Glomerular visceral epithelial cell (primary cell): Measurements from ENCODE around the gene PTPN4.
A peak's percentile ranks its signal among the peaks of the same experiment; 100 is the strongest.
"Not testable (repeated sequence)": the region's sequence is repeated elsewhere in the genome, so short reads cannot be mapped to it uniquely, and the experiment has no call there.

ENCODE experiments used
- DNase-seq: peaks from one replicate; pipeline ENCODE4 v3.0.0-alpha.2; 2016; ENCODE audit errors: extremely low spot score

PTPN4 gene

DNA sequence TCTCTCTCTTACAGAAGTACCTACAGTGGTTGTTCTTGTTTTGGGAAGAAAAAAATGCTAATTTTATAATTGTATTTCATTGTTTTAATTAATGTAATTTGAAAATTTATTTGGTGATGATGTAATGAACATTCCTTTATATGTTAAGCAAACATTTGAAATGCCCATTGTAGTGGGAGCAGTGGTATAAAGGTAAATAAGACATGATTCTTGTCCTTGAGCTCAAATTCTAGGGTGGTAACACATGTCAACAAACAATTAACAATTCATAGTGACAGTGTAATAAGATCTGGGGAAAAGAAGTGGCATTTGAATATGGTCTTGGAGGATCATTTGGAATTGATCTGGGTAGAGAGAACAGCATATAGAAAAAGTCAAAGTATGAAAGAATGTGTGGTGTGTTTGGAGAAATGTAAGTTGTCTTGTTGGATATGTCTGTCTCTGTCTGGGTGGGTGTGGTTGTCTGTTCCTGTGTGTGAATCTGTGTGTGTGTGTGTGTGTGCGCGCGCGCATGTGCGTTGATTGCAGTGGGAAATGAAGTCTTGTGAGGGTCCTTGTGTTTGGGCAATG is 5.8 kb downstream of the PTPN4 start:
- DNase-seq: no peak

DNA sequence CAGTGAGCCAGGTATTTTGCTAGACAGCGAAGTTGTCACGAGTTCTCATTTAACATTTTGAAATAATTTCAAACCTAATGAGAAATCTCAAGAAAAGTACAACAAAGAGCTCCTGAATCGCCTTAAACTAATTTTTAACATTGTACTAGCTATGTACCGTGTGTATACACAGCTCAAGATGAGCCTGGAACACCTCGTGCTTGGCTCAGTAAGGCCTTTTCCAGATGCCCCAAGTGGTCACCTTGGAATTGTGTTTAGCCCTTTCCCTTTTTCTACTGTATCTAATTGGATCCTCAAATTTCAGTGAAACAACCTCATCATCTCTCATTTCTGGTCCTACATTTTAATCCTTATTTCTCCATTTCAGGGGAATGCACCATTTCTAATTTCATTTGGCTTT is 7.2 kb downstream of the PTPN4 start:
- DNase-seq: no peak

DNA sequence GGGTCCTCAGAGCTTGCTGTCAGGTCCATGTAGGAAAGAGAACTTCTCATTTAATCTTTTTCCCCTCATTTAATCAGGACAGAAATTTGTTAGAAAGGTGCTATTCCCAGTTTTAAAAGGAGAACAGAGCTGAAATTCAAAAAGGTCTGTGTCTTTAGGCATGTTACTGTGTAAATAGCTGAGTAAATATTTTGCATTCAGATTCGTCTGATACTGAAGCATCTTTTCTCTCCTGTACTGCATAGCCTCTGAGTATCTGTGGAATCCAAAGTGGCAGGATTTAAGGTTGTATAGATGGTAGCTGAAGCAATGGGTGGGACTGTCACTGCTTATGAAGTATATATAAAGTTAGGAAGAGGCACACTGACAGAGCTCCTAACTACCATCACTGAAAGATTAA is 9.0 kb downstream of the PTPN4 start:
- no peak for DNase-seq

DNA sequence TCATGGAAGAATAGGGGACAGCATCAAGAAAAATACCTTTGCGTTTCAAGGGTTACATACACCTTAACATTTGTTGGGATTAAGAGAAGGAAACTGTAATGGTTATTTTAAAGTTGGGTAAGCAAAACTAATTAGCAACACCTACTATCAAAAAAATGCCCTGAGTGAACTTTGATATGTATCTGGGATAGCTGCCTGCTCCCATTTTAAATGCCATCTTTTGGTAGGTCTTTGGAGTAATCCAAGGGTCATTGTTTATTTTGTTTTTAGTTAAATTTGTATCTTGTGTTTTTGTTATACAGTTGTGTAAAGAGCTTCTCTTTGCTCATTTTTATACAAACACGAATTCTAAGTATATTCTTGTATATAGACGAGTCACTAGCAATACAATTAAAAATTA is 9.9 kb downstream of the PTPN4 start:
- DNase-seq: no peak

DNA sequence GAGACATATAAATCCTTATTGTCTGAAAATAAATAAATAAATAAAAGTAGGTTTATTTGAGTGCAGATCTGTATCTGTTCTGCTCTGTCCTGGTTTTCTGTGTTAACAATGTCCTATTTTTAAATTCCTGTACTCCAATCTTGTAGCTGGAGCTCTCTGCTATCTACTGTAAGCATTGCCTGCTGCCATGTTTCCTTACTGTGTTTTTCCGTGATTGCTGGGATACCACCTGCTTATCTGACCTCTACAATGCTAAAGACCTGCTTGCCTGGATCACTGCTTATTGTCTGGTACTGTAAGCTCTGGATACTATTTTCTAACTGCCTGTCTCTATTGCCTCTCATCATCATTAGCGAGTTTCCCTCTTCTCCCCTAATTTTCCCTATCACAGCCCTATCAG is 11.6 kb downstream of the PTPN4 start:
- DNase-seq: no peak

DNA sequence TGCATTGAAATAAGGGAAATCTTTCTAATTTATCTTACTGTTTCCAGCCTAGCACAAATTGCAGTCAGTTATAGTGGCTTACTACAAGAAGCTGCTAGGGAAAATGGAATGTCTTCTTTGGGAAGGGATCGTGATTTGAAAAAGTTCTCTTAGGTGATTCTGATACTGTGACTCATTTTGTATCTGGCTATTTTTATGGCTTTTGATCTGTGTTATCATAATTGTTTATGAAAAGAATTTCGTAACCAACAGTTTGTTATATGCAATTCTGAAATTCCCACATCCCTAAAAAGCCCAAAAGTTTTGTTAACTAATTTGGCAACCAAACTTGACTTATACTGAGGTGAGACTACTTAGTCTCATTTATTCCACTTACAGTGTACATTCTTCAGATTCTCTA is 12.4 kb downstream of the PTPN4 start:
- no peak for DNase-seq

DNA sequence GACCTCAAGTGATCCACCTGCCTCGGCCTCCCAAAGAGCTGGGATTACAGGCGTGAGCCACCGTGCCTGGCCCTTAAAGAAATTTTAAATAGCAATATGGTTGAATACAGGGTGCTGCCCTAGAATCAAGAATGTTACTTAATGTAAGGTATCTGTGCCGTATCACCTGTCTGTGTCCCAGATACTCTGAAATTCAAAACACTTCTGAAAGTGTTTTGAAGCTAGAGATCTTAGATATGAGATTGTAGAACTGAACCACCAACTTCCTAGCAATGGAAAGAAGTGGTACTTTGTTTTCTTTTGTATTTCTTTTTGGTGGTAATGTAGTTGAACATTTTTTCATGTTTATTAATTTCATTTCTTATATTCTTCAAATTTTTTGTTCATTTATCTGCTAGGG is 13.0 kb downstream of the PTPN4 start:
- DNase-seq: no peak

DNA sequence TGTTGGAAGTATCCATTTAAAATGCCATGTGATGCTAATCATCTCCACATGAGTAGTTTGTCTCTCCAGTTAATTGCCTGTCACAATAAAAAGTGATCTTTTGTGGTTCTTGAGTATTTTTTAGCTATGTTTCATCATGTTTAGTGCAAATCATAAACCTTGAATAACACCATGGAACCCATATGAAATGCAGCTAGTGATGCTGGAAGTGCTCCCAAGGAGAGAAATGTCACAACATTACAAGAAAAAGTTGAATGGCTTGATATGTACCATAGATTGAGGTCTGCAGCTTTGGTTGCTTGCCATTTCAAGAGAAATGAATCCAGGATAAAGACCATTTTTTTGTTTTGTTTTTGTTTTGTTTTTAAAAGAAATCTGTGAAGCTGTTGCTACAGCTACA is 14.3 kb downstream of the PTPN4 start:
- DNase-seq: no peak

DNA sequence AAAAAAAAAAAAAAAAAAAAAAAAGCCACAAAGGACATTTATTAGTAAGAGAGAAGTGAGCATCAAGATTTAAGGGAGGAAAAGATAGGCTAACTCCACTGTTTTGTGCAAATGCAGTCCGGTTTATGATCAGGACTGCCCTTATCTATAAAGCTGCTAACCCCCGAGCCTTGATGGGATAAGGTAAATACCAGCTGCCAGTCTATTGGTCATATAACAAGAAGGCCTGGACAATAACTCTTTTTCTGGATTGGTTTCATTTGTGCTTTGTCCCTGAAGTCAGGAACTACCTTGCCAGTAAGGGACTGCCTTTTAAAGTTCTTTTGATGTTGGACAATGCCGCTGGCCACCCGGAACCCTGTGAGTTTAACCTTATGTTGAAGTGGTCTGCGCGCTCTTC is 15.4 kb downstream of the PTPN4 start:
- no peak for DNase-seq

DNA sequence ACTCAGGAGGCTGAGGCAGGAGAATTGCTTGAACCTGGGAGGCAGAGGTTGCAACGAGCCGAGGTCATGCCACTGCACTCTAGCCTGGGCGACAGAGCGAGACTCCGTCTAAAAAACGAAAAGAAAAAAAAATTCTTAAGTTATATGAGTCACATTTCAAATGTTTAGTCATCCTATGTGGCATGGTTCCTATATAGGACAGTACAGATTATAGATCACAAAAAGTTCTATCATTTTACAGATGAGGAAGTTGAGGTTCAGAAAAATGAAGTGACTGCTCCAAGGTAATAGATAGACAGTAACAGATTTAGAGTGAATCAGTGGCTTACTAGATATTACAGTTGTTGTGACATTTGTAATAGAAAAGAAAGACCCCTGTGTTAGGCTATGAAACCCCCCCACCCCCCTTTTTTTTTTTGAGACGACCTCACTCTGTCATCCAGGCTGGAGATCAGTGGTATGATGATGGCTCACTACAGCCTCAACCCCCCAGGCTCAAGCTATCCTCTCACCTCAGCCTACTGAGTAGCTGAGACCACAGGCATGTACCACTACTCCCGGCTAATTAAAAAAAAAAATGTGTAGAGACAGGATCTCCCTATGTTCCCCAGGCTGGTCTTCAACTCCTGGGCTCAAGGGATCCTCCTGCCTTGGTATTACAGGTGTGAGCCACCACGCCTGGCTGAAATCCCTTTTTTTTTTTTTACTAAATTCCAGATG is 22.7 kb downstream of the PTPN4 start:
- DNase-seq: peak; percentile 47

DNA sequence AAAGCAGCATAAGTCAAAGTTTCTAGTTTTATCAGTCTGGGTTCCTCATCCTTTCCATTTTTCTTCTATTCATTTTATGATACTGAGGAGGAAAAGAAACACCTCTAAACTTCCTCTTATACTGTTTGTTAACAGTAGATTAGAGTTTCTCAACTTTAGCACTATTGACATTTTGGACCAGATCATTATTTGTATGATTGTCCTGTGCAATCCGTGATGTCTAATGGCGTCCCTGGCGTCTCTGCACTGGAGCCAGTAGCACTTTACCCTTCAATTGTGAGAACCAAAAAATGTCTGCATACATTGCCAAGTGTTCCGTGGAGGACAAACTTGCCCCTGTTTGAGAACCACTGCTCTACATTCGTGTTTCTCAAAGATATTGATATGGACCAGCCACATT is 25.2 kb downstream of the PTPN4 start:
- no peak for DNase-seq

DNA sequence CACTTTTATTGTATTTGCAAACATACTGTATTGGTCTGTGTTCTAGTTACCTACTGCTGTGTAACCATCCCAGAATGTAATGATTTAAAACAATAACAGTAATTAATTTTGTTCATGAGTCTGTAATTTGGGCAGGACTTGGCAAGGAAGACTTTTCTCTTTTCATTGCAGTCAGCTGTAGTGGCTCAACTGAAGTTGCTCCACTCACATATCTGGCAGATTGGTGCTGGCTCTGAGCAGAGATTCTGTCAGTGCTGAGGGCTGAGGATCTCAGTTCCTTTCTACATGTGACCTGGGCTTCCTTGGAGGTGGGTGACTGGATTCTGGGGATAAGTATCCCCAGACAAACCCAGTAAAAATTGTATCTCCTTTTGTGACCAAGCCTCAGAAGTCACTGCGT is 26.6 kb downstream of the PTPN4 start:
- DNase-seq: no peak

DNA sequence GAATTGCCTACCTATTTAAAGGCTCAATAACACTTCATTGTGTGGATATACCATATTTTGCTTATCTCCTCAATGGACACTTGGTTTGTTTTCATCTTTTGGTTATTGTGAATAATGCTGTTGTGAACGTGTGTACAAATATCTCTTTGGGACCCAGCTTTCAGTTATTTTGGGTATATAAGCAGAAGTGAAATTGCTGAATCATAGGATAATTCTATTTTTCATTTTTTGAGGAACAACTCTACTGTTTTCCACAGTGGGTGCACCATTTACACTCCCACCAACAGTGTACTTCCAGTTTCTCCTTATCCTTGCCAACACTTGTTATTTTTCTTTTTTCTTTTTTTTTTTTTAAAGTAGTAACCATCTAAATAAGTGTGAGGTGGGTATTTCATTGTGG is 29.0 kb downstream of the PTPN4 start:
- DNase-seq: no peak

DNA sequence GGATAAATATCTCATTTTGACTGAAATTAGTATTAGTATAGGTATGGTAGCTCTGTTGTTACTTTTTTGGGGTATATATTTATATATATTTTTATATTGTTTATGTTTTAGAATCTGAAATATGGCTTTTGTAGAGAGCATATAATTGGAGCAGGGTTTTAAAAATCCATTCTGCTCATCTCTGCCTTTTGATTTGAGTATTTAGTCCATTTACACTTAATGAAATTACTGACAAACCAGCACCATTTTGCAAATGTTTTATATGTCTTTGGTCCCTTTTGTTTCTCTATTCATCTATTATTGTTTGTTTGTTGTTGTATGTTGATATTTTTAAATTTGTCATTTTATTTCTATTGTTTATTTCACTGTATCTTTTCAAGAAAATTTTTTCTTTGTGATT is 30.7 kb downstream of the PTPN4 start:
- no peak for DNase-seq

DNA sequence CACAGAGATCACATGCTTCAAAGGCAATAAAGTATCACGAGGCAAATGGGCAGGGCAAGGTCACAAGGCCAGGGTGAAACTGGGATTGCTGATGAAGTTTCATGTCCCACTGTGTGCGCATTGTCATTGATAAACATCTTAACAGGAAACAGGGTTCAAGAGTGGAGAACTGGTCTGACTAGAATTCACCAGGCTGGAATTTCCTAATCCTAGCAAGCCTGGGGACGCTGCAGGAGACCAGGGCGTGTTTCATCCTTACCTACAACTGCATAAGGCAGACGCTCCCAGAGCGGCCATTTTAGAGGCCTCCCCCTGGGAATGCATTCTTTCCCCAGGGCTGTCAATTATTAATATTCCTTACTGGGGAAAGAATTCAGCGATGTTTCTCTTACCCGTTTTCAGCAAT is 33.2 kb downstream of the PTPN4 start:
- DNase-seq: no peak

DNA sequence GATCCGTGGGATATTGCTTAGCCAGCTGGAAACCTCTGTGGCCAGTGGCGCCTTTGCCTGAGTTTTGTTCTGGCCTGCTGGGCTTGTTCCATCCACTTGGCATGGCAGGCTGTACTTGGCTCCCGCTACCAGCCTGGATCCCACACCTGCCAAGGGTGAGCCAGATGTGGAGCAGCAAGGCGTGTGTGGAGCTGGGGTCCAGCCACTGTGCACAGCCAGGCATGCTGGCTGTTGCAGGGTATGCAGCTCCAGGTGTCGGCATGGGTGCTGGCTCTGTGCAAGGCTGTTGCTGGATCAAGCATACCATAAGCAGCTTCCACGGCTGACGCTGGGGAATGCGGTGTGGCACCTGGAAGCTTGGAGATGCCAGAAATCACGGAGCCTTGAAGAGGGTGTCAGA is 34.5 kb downstream of the PTPN4 start:
- no peak for DNase-seq

DNA sequence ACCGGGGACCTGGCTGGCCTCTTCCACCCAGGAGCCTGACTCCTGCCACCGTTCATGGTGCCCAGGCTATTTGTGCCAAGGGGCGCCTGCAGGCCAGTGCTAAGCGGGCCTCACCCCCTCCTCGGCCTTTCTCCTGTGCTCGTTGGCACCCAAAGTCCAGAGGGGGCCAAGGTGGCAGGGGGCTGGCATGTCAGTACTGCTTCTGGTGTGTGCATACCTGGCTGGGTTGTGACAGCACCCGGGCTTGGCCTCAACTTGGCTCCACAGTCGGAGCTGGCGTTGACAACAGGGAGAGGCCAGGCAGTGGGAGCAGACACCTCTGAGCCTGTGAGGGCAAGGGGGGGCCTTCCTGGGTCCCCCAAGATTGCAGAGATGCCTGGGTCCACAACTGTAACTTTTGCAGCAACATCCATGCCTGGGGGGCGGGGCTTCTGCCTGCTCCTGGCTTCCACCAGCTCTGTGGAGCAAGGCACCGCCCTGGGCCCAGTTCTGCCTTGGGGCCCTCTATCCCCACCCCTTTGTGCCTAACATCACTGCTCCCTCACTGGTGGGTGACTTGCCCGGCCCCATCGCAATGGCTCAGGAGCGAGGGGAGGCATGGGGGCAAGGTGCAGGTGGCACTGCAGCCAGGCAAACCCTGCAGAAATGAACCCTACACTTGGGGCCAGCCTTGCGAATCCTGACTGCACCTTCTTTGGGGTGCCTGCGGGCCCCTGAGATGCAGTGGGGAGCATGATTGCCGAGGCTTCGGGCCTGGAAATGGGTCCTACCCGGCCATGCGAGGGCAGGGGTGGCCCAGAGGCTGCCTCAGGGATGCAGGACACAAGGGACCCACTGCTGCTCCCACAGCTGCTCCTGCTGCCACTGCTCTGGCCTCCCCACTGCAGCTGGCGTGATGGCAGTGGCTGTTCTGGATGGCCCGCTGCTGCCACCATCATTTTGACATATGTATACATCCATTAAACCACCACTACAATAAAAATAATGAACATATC is 35.9 kb downstream of the PTPN4 start:
- DNase-seq: no peak

DNA sequence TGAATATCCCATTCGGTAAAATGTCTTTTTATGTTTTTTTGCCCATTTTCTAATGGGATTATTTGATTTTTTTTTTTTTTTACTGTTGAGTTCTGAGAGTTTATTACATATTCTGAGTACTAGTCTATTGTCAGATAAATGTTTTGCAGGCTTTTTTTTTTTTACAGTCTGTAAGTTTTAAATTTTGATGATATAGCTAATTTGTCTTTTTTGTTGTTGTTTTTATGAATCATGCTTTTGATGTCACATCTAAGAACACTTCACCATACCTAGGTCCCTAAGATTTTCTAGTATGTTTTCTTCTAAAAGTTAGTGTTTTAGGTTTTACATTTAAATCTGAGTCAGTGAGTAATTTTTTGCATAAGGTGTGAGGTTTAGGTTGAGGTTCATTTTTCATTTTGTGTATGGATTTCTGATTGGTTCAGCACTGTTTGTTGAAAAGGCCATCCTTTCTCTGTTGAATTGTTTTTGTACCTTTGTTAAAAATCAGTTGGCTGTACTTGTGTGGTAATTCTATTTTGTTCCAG is 40.7 kb downstream of the PTPN4 start:
- no peak for DNase-seq

DNA sequence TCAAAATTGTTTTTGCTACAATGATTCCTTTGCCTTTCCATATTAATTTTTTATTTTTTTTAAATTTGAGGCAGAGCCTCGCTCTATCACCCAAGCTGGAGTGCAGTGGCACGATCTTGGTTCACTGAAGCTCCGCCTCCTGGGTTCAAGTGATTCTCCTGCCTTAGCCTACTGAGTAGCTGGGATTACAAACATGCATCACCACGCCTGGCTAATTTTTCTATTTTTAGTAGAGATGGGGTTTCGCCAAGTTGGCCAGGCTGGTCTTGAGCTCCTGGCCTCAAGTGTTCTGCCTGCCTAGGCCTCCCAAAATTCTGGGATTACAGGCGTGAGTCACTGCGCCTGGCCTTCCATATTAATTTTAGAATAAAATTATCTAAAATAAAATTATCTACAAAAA is 41.3 kb downstream of the PTPN4 start:
- DNase-seq: no peak

DNA sequence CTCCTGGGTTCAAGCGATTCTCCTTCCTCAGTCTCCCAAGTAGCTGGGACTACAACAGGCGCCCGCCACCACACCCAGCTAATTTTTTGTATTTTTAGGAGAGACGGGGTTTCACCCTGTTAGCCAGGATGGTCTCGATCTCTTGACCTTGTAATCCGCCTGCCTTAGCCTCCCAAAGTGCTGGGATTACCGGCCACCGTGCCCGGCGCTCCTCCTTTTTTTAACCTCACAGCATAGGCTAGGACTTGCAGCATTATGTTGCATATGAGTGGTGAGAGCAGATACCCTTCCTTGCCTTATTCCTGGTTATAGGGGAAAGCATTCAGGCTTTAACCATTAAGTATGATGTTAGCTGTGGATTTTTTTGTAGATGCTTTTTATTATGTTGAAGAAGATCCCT is 42.3 kb downstream of the PTPN4 start:
- DNase-seq: not testable (repeated sequence)

DNA sequence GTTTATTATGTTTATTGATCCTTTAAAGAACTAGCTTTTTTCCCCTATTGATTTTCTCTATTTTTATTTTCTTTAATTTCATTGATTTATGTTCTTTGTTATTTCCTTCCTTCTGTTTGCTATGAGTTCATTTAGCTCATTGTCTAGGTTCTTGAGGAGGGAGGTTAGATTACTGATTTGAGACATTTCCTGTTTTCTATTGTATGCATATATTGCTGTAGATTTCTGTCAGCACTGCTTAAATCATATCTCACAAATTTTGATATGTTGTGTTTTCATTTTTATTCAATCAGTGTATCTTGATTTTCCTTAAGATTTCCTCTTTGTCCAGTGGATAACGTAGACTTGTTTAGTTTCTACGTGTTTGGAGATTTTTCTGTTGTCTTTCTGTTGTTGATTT is 43.4 kb downstream of the PTPN4 start:
- no peak for DNase-seq

DNA sequence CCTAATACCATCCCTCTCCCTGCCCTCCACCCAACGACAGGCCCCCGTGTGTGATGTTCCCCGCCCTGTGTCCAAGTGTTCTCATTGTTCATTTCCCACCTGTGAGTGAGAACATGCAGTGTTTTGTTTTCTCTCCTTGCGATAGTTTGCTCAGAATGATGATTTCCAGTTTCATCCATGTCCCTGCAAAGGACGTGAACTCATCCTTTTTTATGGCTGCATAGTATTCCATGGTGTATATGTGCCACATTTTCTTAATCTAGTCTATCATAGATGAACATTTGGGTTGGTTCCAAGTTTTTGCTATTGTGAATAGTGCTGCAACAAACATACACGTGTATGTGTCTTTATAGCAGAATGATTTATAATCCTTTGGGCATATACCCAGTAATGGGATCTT is 44.7 kb downstream of the PTPN4 start:
- not testable (repeated sequence) for DNase-seq
